ENCODE data around the gene SCN11A.

Gene SCN11A

DNA sequence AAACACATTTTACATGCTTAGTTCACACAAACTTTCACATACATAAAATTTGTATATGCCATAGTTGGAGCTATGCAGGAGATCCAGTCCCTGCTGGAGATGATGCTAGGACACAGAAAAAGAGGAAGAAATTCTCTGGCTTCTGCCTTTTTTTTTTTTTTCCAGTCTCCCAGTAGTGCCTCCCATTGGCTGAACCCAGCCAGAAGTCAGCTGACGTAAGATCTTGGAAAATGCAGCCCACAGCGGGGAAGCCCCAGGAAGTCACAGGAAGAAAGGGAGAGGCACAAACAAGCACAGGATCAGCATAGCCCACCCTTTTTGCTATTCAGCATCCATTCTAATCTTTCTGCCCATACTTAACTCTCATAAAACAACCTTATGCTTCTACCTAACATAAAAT lies 38.5 kb downstream of the SCN11A start:
- H3K27ac ChIP-seq (ENCODE audit: low read length): no peak overlapping the region
- no peaks in the 10 kb centered on the region for H4K20me1 ChIP-seq (ENCODE audit: insufficient read depth, low read length)
- H2AFZ ChIP-seq (ENCODE audit: low read depth, low read length): no peak overlapping the region
- H3K27me3 ChIP-seq (ENCODE audit: low read depth, low read length): peaks cover 4% of the 10 kb centered on the region; the same call in 1 of the 2 replicates
- H3K4me3 ChIP-seq (ENCODE audit: low read length): no peak overlapping the region
- no peak overlapping the region for H3K4me2 ChIP-seq (ENCODE audit: low read length)
- H3K9ac ChIP-seq (ENCODE audit: low read length): no peak overlapping the region
- H3K79me2 ChIP-seq (ENCODE audit: low read length): no peaks in the 10 kb centered on the region
- no peaks in the 10 kb centered on the region for H3K36me3 ChIP-seq (replicated peaks; ENCODE audit: low read depth, low read length)
- TF ChIP-seq EZH2phosphoT487 (IDR thresholded peaks at IDR 0.05; ENCODE audit: low read depth): no peak
- TF ChIP-seq, protein P1, sequence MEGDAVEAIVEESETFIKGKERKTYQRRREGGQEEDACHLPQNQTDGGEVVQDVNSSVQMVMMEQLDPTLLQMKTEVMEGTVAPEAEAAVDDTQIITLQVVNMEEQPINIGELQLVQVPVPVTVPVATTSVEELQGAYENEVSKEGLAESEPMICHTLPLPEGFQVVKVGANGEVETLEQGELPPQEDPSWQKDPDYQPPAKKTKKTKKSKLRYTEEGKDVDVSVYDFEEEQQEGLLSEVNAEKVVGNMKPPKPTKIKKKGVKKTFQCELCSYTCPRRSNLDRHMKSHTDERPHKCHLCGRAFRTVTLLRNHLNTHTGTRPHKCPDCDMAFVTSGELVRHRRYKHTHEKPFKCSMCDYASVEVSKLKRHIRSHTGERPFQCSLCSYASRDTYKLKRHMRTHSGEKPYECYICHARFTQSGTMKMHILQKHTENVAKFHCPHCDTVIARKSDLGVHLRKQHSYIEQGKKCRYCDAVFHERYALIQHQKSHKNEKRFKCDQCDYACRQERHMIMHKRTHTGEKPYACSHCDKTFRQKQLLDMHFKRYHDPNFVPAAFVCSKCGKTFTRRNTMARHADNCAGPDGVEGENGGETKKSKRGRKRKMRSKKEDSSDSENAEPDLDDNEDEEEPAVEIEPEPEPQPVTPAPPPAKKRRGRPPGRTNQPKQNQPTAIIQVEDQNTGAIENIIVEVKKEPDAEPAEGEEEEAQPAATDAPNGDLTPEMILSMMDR (IDR thresholded peaks at IDR 0.05; ENCODE audit: low read depth, low read length): no peak
- peaks cover 10% of the 10 kb centered on the region for H3K4me1 ChIP-seq (ENCODE audit: low read length)
- no peaks in the 10 kb centered on the region for H3K9me3 ChIP-seq (ENCODE audit: insufficient read depth, low read length)

DNA sequence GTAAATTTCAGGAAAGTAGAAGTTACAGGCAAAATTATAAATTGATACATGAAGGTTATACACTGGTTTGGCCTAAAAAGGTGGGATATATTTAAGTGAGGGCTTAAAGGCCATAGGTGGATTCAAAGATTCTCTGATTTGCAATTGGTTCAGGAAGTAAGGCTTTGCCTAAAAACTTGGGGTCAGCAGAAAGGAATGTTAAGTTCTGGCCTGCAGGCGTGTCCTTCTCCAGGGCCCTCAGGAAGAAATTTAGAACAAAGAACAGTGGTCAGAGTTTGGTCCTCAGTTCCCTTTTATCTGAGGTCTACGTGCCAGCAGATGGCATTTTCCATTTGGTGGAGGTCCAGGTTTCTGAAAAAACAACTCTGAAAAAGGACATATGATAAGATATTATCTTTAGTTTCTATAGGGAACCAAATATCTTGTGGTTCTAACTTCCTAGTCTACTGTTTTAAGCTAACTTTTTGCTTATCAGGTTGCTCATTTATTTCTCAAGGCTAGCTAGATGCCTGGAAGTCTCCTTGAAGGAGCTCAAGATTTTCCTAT lies 40.5 kb downstream of the SCN11A start:
- Histone ChIP-seq H4K20me1 (ENCODE audit: insufficient read depth, low read length) (no peaks in the 10 kb centered on the region), H3K4me3 (ENCODE audit: low read length) (no peak overlapping the region), H3K79me2 (ENCODE audit: low read length) (no peaks in the 10 kb centered on the region), H3K36me3 (replicated peaks; ENCODE audit: low read depth, low read length) (no peaks in the 10 kb centered on the region), H3K27ac (ENCODE audit: low read length) (no peak overlapping the region), H2AFZ (ENCODE audit: low read depth, low read length) (peak overlapping the region; percentile 34; the same call in 1 of the 2 replicates), H3K27me3 (ENCODE audit: low read depth, low read length) (no peaks in the 10 kb centered on the region; the same call in 1 of the 2 replicates), H3K4me2 (ENCODE audit: low read length) (peak overlapping the region; percentile 24; the same call in 1 of the 2 replicates), H3K9ac (ENCODE audit: low read length) (no peak overlapping the region), H3K4me1 (ENCODE audit: low read length) (peaks cover 10% of the 10 kb centered on the region), H3K9me3 (ENCODE audit: insufficient read depth, low read length) (no peaks in the 10 kb centered on the region)
- TF ChIP-seq, protein P1 (IDR thresholded peaks at IDR 0.05; ENCODE audit: low read depth, low read length): no peak
- no peak for TF ChIP-seq EZH2phosphoT487 (IDR thresholded peaks at IDR 0.05; ENCODE audit: low read depth)

DNA sequence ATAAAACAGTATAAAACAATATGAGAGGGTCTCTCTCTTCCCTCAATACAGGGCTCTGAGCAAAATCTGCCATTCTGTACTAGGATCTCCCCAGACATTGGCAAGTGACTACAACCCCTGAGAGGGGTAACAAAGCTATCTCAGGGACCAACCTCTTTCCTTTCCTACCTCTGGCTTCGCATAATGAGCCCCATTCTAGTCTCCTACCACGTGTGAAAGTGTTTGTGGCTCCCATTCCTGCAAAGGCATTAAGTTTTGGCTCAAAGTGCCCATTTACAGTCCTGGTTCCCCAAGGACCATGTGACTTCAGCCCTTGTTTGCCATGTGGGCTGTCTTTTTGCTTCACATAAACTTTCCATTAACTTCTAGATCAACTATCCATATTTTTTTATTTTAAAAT lies 46.4 kb downstream of the SCN11A start:
- Histone ChIP-seq H3K79me2 (ENCODE audit: low read length) (no peaks in the 10 kb centered on the region), H3K27ac (ENCODE audit: low read length) (no peak overlapping the region), H4K20me1 (ENCODE audit: insufficient read depth, low read length) (no peaks in the 10 kb centered on the region), H3K27me3 (ENCODE audit: low read depth, low read length) (peaks cover 10% of the 10 kb centered on the region; the same call in 1 of the 2 replicates), H3K36me3 (replicated peaks; ENCODE audit: low read depth, low read length) (no peaks in the 10 kb centered on the region), H3K4me3 (ENCODE audit: low read length) (no peak overlapping the region), H3K4me2 (ENCODE audit: low read length) (no peak overlapping the region), H3K9ac (ENCODE audit: low read length) (no peak overlapping the region), H3K9me3 (ENCODE audit: insufficient read depth, low read length) (no peaks in the 10 kb centered on the region), H3K4me1 (ENCODE audit: low read length) (no peaks in the 10 kb centered on the region), H2AFZ (ENCODE audit: low read depth, low read length) (peak overlapping the region; percentile 12; the same call in 1 of the 2 replicates)
- TF ChIP-seq, protein P1 (IDR thresholded peaks at IDR 0.05; ENCODE audit: low read depth, low read length): no peak
- TF ChIP-seq EZH2phosphoT487 (IDR thresholded peaks at IDR 0.05; ENCODE audit: low read depth): no peak
